Osteoblast (primary cell): Measurements from ENCODE around the gene TMEM256. TPM values are rescaled to one million over a fixed set of nuclear protein-coding genes. Genes with fewer than 3 reads are reported as not detected.

Experiments
- DNase-seq: peaks from one replicate; pipeline ENCODE4 v3.0.0; 2011; ENCODE audit warnings: low spot score, mixed read lengths; ENCODE audit not compliant: insufficient read length; ENCODE audit errors: missing footprints
- H2AFZ ChIP-seq: 2 replicates; pipeline ENCODE4 v1.6.0; 2011; ENCODE audit warnings: mild to moderate bottlenecking, low read length
- H3K27ac ChIP-seq: 2 replicates; pipeline ENCODE4 v1.5.1; 2011; ENCODE audit warnings: mild to moderate bottlenecking, low read depth, low read length, moderate library complexity
- H3K27me3 ChIP-seq: 2 replicates; pipeline ENCODE4 v1.6.0; 2012; ENCODE audit warnings: mild to moderate bottlenecking, control low read depth, inconsistent platforms, low read length, moderate library complexity; ENCODE audit not compliant: insufficient read depth
- H3K36me3 ChIP-seq: 2 replicates; pipeline ENCODE4 v1.5.1; 2011; ENCODE audit warnings: mild to moderate bottlenecking, low read length, control low read depth, moderate library complexity; ENCODE audit not compliant: insufficient read depth
- H3K4me1 ChIP-seq: 2 replicates; pipeline ENCODE4 v1.5.1; 2011; ENCODE audit warnings: mild to moderate bottlenecking, low read length, control low read depth, moderate library complexity; ENCODE audit not compliant: insufficient read depth
- H3K4me2 ChIP-seq: 2 replicates; pipeline ENCODE4 v1.6.0; 2011; ENCODE audit warnings: mild to moderate bottlenecking, low read length; ENCODE audit not compliant: insufficient read depth
- H3K4me3 ChIP-seq: fragments of 200-600 bp; sonication (generic); 3 replicates; pipeline ENCODE4 v1.5.1; 2012; ENCODE audit warnings: mild to moderate bottlenecking, low read length, inconsistent platforms; ENCODE audit not compliant: insufficient read depth
- H3K79me2 ChIP-seq: 2 replicates; pipeline ENCODE4 v1.6.0; 2012; ENCODE audit warnings: mild to moderate bottlenecking, low read length, control low read depth, inconsistent platforms; ENCODE audit not compliant: insufficient read depth
- H3K9me3 ChIP-seq: 2 replicates; pipeline ENCODE4 v1.5.1; 2011; ENCODE audit warnings: low read depth, low read length, control low read depth
- H4K20me1 ChIP-seq: 2 replicates; pipeline ENCODE4 v1.6.0; 2012; ENCODE audit warnings: mild to moderate bottlenecking, low read length, control low read depth; ENCODE audit not compliant: insufficient read depth
- CTCF ChIP-seq: IDR thresholded peaks from 2 replicates; pipeline ENCODE4 v1.5.1; 2011; ENCODE audit warnings: mild to moderate bottlenecking, low read depth, low read length, moderate library complexity; ENCODE audit errors: extremely low read depth
- total RNA-seq: library from RNA; depleted of rRNA; stranded (reverse); fragments of >200 nt; gene quantifications from 2 replicates; pipeline ENCODE4 v1.2.3, GENCODE V29; 2012

TMEM256 gene
- total RNA-seq, 1 donor: 59.4 TPM

DNA sequence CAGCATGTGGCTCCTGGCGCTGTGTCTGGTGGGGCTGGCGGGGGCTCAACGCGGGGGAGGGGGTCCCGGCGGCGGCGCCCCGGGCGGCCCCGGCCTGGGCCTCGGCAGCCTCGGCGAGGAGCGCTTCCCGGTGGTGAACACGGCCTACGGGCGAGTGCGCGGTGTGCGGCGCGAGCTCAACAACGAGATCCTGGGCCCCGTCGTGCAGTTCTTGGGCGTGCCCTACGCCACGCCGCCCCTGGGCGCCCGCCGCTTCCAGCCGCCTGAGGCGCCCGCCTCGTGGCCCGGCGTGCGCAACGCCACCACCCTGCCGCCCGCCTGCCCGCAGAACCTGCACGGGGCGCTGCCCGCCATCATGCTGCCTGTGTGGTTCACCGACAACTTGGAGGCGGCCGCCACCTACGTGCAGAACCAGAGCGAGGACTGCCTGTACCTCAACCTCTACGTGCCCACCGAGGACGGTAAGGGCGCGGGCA is 4.4 kb upstream of the TMEM256 start:
- no peak overlapping the region for H3K27ac ChIP-seq
- no peak for DNase-seq
- peaks cover 5% of the 10 kb centered on the region for H3K4me1 ChIP-seq
- H3K4me3 ChIP-seq: no peak overlapping the region
- no peaks in the 10 kb centered on the region for H3K27me3 ChIP-seq
- H4K20me1 ChIP-seq: peaks cover 6% of the 10 kb centered on the region
- peaks cover 22% of the 10 kb centered on the region for H3K36me3 ChIP-seq
- H3K4me2 ChIP-seq: no peak overlapping the region
- H3K9me3 ChIP-seq: no peaks in the 10 kb centered on the region
- TF ChIP-seq CTCF: no peak
- peaks cover 3% of the 10 kb centered on the region for H3K79me2 ChIP-seq
- no peak overlapping the region for H2AFZ ChIP-seq

- no peak within 1 kb of the TSS for H3K4me3 ChIP-seq
- H3K4me1 ChIP-seq: peaks cover 11% of the 10 kb centered on the region
- H4K20me1 ChIP-seq: peaks cover 6% of the 10 kb centered on the region
- no peaks in the 10 kb centered on the region for H3K9me3 ChIP-seq
- no peak within 1 kb of the TSS for H2AFZ ChIP-seq
- H3K4me2 ChIP-seq: no peak within 1 kb of the TSS
- no peak for DNase-seq
- peaks cover 9% of the 10 kb centered on the region for H3K79me2 ChIP-seq
- no peak within 1 kb of the TSS for H3K27ac ChIP-seq
- no peaks in the 10 kb centered on the region for H3K27me3 ChIP-seq
- H3K36me3 ChIP-seq: peaks cover 22% of the 10 kb centered on the region
- no peak for TF ChIP-seq CTCF
Observed at GRCh38 chr17:7407485-7408251, 3.8 kb upstream of the TMEM256 start, which contains the start of gene NLGN2. TSS of gene NLGN2 (plus strand) at chr17:7407845. CDS start at chr17:7408256, 411 bp downstream.

- Histone ChIP-seq H3K27ac (no peak overlapping the region), H3K4me3 (no peak overlapping the region), H3K9me3 (no peaks in the 10 kb centered on the region), H3K79me2 (peaks cover 10% of the 10 kb centered on the region), H4K20me1 (peaks cover 6% of the 10 kb centered on the region), H3K36me3 (peaks cover 22% of the 10 kb centered on the region), H3K27me3 (no peaks in the 10 kb centered on the region), H3K4me2 (no peak overlapping the region), H3K4me1 (peaks cover 12% of the 10 kb centered on the region), H2AFZ (no peak overlapping the region)
- no peak for TF ChIP-seq CTCF
- DNase-seq: no peak
Observed at GRCh38 chr17:7407082-7407481, 3.2 kb upstream of the TMEM256 start.

GRCh38 chr17:7406235-7406825 is 2.4 kb upstream of the TMEM256 start:
- peaks cover 6% of the 10 kb centered on the region for H4K20me1 ChIP-seq
- H2AFZ ChIP-seq: no peak overlapping the region
- no peaks in the 10 kb centered on the region for H3K27me3 ChIP-seq
- H3K36me3 ChIP-seq: peaks cover 22% of the 10 kb centered on the region
- no peak for TF ChIP-seq CTCF
- no peak for DNase-seq
- peak overlapping the region; percentile 85 for H3K4me3 ChIP-seq
- peaks cover 10% of the 10 kb centered on the region for H3K79me2 ChIP-seq
- H3K9me3 ChIP-seq: no peaks in the 10 kb centered on the region
- no peak overlapping the region for H3K27ac ChIP-seq
- peaks cover 12% of the 10 kb centered on the region for H3K4me1 ChIP-seq
- H3K4me2 ChIP-seq: peak overlapping the region; percentile 83
